SKM-1 (cell line): ENCODE measurements around the gene KCNJ16.
"Not testable (repeated sequence)": the region's sequence is repeated elsewhere in the genome, so short reads cannot be mapped to it uniquely, and the experiment has no call there.

Experiments
- DNase-seq: peaks from one replicate; lab custom pipeline; 2025; ENCODE audit not compliant: unreplicated experiment; lab: John Stamatoyannopoulos, UW

KCNJ16 gene

GRCh38 chr17:70074956-70075355 is at the start of gene KCNJ16:
TSS of gene KCNJ16 (plus strand) at chr17:70075225. CDS start at chr17:70132088, 56,863 bp downstream.
- no peak for DNase-seq

- DNase-seq, result no peak
These were observed 46.6 kb upstream of the KCNJ16 start for GRCh38 chr17:70028397-70028796.

DNA sequence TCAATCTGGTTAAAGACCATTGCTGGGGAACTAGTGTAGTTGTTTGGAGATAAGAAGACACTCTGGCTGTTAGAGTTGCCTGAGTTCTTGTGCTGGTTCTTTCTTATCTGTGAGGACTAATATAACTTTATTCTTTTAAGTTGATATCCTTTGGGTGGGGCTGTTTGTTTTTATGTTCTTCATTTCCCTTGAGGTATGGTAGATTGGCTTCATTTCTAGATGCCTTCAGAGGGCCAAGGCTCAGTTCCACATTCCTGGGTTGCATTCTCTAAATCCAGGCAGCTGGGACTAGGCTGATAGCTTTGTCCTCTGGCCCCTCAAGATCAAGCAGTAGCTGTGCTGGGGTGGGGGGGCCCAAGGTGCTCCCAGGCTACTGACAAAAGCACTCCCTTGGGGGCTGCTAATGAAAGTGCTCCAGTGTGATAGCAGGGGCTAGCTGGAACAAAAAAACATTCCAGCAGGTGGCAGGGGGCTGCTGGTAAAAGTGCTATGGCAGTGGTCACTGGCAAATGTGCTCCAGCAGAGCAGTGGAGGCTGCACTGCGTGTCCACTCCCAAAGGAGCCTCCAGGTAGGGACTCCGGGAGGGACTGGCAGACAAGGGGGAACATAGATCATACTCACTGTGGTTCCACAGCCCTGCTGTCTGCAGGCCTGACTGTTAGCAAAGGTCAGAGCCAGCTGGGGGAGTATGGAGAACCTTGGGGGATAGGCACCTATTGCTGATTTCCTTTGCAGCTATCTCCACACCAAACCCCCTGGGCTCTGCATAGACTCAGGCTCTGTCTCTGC is 45.9 kb upstream of the KCNJ16 start:
- no peak for DNase-seq

- DNase-seq, result no peak
These were observed 44.7 kb upstream of the KCNJ16 start for GRCh38 chr17:70030371-70030770.

- DNase-seq, result no peak
These were observed 43.7 kb upstream of the KCNJ16 start for GRCh38 chr17:70031341-70031740.

GRCh38 chr17:70033165-70033564 is 41.9 kb upstream of the KCNJ16 start:
- DNase-seq, result no peak

- no peak for DNase-seq
These were observed 40.9 kb upstream of the KCNJ16 start for GRCh38 chr17:70034158-70034557.

DNA sequence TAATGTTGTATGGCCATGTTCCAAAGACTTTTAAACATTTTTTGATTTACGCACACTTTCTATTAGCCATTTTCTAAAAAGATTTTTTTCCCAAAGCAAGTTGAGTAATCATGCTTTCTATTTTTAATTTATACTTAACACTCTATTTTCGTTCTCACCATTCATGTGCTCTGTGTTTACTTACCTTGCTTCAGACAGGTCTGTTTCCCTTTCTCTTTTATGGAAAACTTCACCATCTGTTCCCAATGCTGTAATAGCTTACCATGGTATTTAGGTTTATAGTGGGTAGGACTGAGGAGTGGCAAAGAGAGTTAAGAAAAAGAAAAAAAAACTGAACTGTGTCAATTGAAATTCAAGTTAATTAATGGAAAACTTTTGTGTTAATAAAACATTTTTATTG is 37.5 kb upstream of the KCNJ16 start:
- DNase-seq, result no peak

- no peak for DNase-seq
These were observed 34.7 kb upstream of the KCNJ16 start for GRCh38 chr17:70040336-70040735.

GRCh38 chr17:70041061-70041460 is 34.0 kb upstream of the KCNJ16 start:
- no peak for DNase-seq

DNA sequence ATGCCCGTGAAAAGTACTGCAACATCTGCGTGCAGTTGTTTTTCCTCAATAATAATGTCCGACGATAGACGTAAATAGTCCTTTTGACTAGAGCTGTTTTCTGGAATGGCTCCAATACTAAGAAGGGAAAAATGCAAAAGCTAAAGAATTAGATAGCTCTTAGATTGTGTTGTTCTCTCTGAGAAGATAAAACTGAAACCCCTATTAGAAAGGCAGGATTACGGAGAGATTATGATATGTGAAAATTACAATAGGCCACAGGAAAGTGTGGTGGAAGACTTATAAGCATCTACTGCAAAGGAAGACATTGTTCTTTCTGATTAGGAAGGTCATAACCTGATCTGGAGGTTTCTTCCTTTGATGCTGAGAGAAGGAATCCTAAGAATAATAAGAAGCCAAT is 33.5 kb upstream of the KCNJ16 start:
- no peak for DNase-seq

- DNase-seq, result not testable (repeated sequence)
These were observed 29.2 kb upstream of the KCNJ16 start for GRCh38 chr17:70045780-70046179.

GRCh38 chr17:70047619-70048419 is 27.2 kb upstream of the KCNJ16 start:
- no peak for DNase-seq

GRCh38 chr17:70049801-70050591 is 25.0 kb upstream of the KCNJ16 start:
- DNase-seq, result no peak

GRCh38 chr17:70050931-70051330 is 24.1 kb upstream of the KCNJ16 start:
- no peak for DNase-seq

DNA sequence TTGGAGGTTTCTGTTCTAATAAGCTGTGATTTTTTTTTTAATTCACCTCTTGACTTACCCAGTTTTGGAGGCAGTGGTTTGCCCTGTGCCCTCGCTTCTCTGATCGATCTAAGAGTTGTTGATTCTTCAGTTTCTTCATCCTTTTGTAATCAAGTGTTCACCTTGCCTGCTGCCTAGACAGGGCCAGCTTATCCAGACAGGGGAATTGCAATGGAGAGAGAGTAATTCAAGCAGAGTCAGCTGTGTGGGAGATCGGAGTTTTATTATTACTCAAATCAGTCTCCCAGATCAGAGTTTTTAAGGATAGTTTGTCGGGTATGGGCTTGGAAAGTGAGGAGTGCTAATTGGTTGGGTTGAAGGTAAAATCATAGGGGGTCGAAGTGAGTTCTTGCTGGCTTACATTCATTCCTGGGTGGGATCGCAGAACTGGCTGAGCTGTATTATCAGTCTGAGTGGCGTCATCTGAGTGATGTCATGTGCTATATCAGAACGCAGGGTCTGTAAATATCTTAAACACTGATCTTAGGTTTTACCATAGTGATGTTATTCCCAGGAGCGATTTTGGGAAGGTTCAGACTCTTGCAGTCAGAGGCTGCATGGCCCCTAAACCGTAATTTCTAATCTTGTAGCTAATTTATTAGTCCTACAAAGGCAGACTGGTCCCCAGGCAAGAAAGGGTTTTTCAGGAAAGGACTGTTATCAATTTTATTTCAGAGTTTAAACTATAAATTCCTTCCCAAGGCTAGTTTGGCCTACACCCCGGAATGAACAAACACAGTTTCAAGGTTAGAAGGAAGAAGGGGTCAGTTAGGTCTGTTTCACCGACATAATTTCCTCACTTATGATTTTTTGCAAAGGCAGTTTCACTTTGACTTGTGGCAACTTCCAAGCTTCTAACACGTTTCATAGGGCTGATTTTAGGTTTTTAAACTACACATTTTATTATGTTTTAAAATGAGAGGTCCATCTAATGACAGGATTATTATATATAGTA is 21.5 kb upstream of the KCNJ16 start:
- DNase-seq, result no peak

- DNase-seq, result no peak
These were observed 20.0 kb upstream of the KCNJ16 start for GRCh38 chr17:70055000-70055399.

DNA sequence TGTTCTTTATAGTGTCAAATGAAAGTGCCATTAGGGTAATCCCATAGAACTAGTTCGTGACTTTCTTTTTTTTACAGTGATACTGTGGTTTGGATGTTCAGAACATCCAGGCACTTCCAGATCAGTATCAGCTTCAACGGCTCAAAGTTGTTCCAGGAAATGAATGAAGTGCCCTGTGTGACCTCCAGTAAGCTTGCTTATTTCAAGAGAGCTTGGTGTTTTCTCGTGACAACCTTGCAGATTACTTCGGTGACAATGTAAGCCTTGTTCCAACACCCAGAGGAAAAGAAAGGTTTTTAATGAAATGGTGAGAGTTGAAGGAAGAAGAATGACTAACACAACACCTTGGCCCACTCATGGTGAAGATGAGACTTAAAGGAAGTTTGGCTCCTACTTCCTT is 16.0 kb upstream of the KCNJ16 start:
- no peak for DNase-seq

- no peak for DNase-seq
These were observed 15.4 kb upstream of the KCNJ16 start for GRCh38 chr17:70059649-70060048.

DNA sequence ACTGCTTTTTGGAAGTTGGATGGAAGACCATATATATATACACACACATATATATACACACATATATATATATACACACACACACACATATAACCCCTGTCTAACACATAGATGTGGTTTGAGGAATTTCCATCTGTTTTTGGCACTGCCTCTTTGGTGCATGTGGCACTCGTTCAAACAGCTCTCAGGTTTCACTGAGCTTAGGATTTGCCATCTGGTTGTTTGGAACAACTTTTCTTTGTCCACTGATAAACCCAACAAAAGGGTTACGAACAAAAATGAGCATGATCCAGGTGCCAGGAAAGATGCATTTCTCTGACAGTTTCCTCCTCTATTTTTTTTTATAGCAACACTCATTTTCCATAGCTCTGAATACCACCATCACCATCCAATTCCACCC is 14.6 kb upstream of the KCNJ16 start:
- no peak for DNase-seq
